Measurements from ENCODE around the gene HSH2D. TPM values are rescaled to one million over a fixed set of nuclear protein-coding genes. Genes with fewer than 3 reads are reported as not detected.
"Not testable (repeated sequence)": the region's sequence is repeated elsewhere in the genome, so short reads cannot be mapped to it uniquely, and the experiment has no call there.

Gene HSH2D
- total RNA-seq, 4 donors from 2014 or later: 0.23 to 1.4 TPM; not detected in 2

DNA sequence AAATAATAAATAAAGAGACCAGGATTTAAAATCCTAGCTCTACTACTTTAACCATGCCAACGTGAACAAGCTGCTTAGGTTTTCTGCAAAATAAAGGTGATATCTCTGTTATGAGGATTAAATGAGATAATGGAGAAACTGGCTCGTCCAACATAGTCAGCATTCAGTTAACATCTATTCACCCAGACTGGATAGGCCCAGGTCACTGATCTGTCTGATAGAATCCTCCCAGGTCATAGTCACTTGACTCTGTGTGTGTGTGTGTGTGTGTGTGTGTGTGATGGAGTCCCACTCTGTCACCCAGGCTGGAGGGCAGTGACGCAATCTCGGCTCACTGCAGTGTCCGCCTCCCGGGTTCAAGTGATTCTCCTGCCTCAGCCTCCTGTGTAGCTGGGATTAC, 44.7 kb upstream of the HSH2D start:
- peaks cover 9% of the 10 kb centered on the region for H3K4me1 ChIP-seq
- WGBS: 96% methylated on average over 5 of the region's 6 CpGs

DNA sequence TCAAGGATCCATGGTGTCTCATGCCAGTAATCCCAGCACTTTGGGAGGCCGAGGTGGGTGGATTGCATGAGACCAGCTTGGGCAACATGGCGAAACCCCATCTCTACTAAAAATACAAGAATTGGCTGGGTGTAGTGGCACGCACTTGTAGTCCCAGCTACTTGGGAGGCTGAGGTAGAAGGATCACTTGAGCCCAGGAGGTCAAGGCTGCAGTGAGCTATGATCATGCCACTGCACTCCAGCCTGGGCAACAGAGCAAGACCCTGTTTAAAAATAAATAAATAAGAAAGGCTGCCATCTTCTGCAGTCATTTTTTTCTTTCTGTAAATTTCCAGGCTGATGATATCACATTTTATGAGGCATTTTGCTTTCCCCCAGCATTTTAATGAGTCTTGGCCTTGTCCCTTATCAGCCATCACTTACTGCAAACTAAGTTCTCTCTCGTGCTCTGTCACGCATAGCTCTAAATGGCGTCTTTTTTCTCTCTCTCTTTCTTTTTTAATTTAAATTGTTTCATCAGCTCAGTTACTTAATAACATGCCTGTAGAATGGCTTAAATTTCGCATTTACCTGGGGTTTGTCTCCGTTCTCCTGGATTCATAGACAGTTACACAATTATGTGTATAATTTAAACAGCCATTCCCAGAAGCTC, 44.0 kb upstream of the HSH2D start:
- H3K36me3 ChIP-seq: peaks cover 87% of the 10 kb centered on the region
- not testable (repeated sequence) for H3K27me3 ChIP-seq; H3K9me3 ChIP-seq; H3K27ac ChIP-seq; H3K4me1 ChIP-seq; H3K4me3 ChIP-seq; DNase-seq (ENCODE audit: low spot score in 2 of 2)
- 80% methylated on average over 7 of the region's 8 CpGs for WGBS

More for the DNA sequence above, 44.7 kb upstream of the HSH2D start:
- Histone ChIP-seq H3K4me3 (no peak overlapping the region), H3K9me3 (no peaks in the 10 kb centered on the region), H3K27me3 (no peaks in the 10 kb centered on the region), H3K36me3 (peaks cover 89% of the 10 kb centered on the region), H3K27ac (no peak overlapping the region)
- no peak for DNase-seq (ENCODE audit: low spot score in 2 of 2)
- TF ChIP-seq, protein P1, sequence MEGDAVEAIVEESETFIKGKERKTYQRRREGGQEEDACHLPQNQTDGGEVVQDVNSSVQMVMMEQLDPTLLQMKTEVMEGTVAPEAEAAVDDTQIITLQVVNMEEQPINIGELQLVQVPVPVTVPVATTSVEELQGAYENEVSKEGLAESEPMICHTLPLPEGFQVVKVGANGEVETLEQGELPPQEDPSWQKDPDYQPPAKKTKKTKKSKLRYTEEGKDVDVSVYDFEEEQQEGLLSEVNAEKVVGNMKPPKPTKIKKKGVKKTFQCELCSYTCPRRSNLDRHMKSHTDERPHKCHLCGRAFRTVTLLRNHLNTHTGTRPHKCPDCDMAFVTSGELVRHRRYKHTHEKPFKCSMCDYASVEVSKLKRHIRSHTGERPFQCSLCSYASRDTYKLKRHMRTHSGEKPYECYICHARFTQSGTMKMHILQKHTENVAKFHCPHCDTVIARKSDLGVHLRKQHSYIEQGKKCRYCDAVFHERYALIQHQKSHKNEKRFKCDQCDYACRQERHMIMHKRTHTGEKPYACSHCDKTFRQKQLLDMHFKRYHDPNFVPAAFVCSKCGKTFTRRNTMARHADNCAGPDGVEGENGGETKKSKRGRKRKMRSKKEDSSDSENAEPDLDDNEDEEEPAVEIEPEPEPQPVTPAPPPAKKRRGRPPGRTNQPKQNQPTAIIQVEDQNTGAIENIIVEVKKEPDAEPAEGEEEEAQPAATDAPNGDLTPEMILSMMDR (IDR thresholded peaks at IDR 0.05): no peak
- no peak for TF ChIP-seq POLR2A (IDR thresholded peaks at IDR 0.05)
- TF ChIP-seq POLR2AphosphoS5 (IDR thresholded peaks at IDR 0.05): no peak
- no peak for TF ChIP-seq EP300 (IDR thresholded peaks at IDR 0.05)

DNA sequence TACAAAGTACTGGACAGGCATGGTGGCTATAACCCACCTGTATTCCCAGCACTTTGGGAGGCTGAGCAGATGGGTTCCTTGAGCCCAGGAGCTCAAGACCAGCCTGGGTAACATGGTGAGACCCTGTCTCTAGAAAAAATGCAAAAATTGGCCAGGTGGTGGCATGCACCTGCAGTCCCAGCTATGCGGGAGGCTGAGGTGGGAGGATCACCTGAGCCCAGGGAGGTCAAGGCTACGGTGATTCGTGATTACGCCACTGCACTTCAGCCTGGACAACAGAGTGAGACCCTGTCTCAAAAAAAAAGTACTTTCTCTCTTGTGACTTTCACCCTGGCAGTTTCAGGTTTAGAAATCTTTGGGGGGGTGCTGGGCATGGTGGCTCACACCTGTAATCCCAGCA, 43.0 kb upstream of the HSH2D start:
- Histone ChIP-seq H3K36me3 (peaks cover 78% of the 10 kb centered on the region), H3K27ac (no peak overlapping the region), H3K4me3 (no peak overlapping the region), H3K4me1 (peaks cover 9% of the 10 kb centered on the region), H3K9me3 (no peaks in the 10 kb centered on the region), H3K27me3 (no peaks in the 10 kb centered on the region)
- TF ChIP-seq POLR2AphosphoS5 (IDR thresholded peaks at IDR 0.05) (no peak), EP300 (IDR thresholded peaks at IDR 0.05) (no peak), POLR2A (IDR thresholded peaks at IDR 0.05) (no peak)
- TF ChIP-seq, protein P1 (IDR thresholded peaks at IDR 0.05): no peak
- 100% methylated on average over 4 of the region's 4 CpGs for WGBS
- DNase-seq (ENCODE audit: low spot score in 2 of 2): no peak

DNA sequence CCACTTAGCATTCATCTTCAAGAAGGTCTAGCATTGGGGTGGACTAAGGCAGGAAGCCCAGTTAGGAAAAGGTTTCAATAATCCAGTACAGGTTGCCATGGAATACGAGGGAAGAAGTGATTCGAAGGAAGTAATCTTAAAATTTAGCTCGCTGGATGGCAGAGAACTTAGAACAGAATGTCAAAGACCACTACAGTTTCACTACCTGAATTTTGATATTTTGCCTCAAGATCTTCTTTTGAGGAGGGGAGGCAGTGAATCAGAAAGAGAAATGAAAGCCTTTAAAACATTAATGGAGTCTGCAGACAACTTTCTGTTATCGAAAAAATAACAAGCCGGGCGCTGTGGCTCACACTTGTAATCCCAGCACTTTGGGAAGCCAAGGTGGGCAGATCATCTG, 38.8 kb upstream of the HSH2D start:
- no peak overlapping the region for H3K4me3 ChIP-seq
- H3K36me3 ChIP-seq: peaks cover 46% of the 10 kb centered on the region
- H3K9me3 ChIP-seq: no peaks in the 10 kb centered on the region
- TF ChIP-seq POLR2AphosphoS5 (IDR thresholded peaks at IDR 0.05) (no peak), EP300 (IDR thresholded peaks at IDR 0.05) (no peak), POLR2A (IDR thresholded peaks at IDR 0.05) (no peak)
- TF ChIP-seq, protein P1 (IDR thresholded peaks at IDR 0.05): no peak
- H3K4me1 ChIP-seq: no peaks in the 10 kb centered on the region
- WGBS: 88% methylated on average over 6 of the region's 6 CpGs
- no peak for DNase-seq (ENCODE audit: low spot score in 2 of 2)
- H3K27ac ChIP-seq: no peak overlapping the region
- H3K27me3 ChIP-seq: no peaks in the 10 kb centered on the region

DNA sequence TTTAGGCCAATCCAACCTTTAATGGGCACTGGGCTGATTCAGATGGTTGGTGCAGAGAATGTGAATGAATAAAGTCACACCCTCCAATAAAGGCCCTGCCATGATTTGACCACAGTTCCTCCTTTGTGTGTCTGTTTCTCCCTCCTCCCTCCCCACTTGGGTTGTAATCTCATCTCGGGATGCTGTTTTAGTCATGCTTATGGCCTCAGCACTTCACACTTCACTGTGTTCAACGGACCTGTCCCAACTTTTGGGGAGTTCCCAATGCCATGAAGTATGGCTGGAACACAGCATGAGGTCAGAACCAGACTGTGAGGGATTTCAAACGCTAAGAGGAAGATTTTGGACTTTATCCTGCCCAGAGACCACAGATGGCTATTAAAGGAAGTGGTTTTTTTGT, 37.4 kb upstream of the HSH2D start:
- Histone ChIP-seq H3K27me3 (no peaks in the 10 kb centered on the region), H3K9me3 (no peaks in the 10 kb centered on the region), H3K4me1 (peaks cover 5% of the 10 kb centered on the region), H3K36me3 (peaks cover 32% of the 10 kb centered on the region), H3K27ac (no peak overlapping the region), H3K4me3 (no peak overlapping the region)
- no peak for DNase-seq (ENCODE audit: low spot score in 2 of 2)
- 17% methylated on average over 3 of the region's 3 CpGs for WGBS
- TF ChIP-seq EP300 (IDR thresholded peaks at IDR 0.05): no peak
- TF ChIP-seq, protein P1 (IDR thresholded peaks at IDR 0.05): no peak
- no peak for TF ChIP-seq POLR2A (IDR thresholded peaks at IDR 0.05)
- no peak for TF ChIP-seq POLR2AphosphoS5 (IDR thresholded peaks at IDR 0.05)

All from suprapubic skin (tissue), 4 donors.